ENCODE measurements around the gene GNA15. TPM values are rescaled to one million over a fixed set of nuclear protein-coding genes. Genes with fewer than 3 reads are reported as not detected.
A peak's percentile ranks its signal among the peaks of the same experiment; 100 is the strongest.

Gene GNA15
- total and polyA plus RNA-seq, 2 of the 8 experiments (the other 6 are each of a cell fraction or from before 2014, with no cell fraction given), result 0.26 to 0.45 TPM

GRCh38 chr19:3098141-3098514, 37.7 kb upstream of the GNA15 start:
- DNase-seq (ENCODE audit: low read depth in 1 of 2, low spot score in 2 of 2) (no peak), FAIRE-seq (no peak)
- Histone ChIP-seq H3K79me2 (ENCODE audit: control insufficient read depth in 1 of 2, insufficient read depth in 2 of 2, low read length in 2 of 2) (peaks cover 2 to 75% of the 10 kb centered on the region in 2 experiments; a peak in 3 of 4 replicates), H2BK20ac (ENCODE audit: low read length) (no peak overlapping the region), H2BK5ac (ENCODE audit: low read depth, low read length) (no peak overlapping the region), H4K8ac (ENCODE audit: extremely low read depth, insufficient read depth, low read length) (no peak overlapping the region), H3K27ac (ENCODE audit: low read depth, low read length) (no peak overlapping the region), H3K79me1 (ENCODE audit: low read depth, low read length) (peaks cover 8% of the 10 kb centered on the region), H4K91ac (replicated peaks; ENCODE audit: insufficient read length, low read length) (no peak overlapping the region), H3K9me3 (ENCODE audit: insufficient read depth in 2 of 2, low read depth in 1 of 2, low read length in 1 of 2) (no peaks in the 10 kb centered on the region), H3K27me3 (replicated peaks in 1 of 4; ENCODE audit: control insufficient read depth in 3 of 4, extremely low read depth in 1 of 4, insufficient read depth in 3 of 4, low read length in 3 of 4) (no peaks in the 10 kb centered on the region), H2AK5ac (ENCODE audit: low read depth, low read length) (no peak overlapping the region), H3K4me3 (ENCODE audit: extremely low read depth in 1 of 4, insufficient read depth in 2 of 4, low read depth in 3 of 4, low read length in 4 of 4) (no peak overlapping the region), H3K9ac (replicated peaks in 1 of 4; ENCODE audit: extremely low read depth in 1 of 4, low read depth in 3 of 4, low read length in 3 of 4) (no peak overlapping the region), H2BK120ac (replicated peaks; ENCODE audit: low read depth, low read length) (no peak overlapping the region), H2AFZ (ENCODE audit: low read length) (no peak overlapping the region), H4K5ac (ENCODE audit: insufficient read length, low read depth, low read length) (no peak overlapping the region), H3K23me2 (ENCODE audit: low read depth, low read length) (peaks cover 13% of the 10 kb centered on the region; the same call in 1 of the 2 replicates), H3K56ac (replicated peaks; ENCODE audit: insufficient read length, low read depth, low read length) (no peak overlapping the region), H3K18ac (ENCODE audit: extremely low read depth, low read length) (no peak overlapping the region), H3K4me1 (replicated peaks in 1 of 4; ENCODE audit: control insufficient read depth in 3 of 4, insufficient read depth in 4 of 4, low read length in 3 of 4) (peaks cover 3 to 18% (median 15%) of the 10 kb centered on the region in 4 experiments; a peak in 6 of 7 replicates), H2BK15ac (ENCODE audit: low read length) (no peak overlapping the region), H3K23ac (ENCODE audit: insufficient read length) (no peak overlapping the region), H2BK12ac (ENCODE audit: low read depth, low read length) (no peak overlapping the region), H3K36me3 (ENCODE audit: control insufficient read depth in 2 of 4, insufficient read depth in 4 of 4, low read length in 3 of 4) (no peaks in the 10 kb centered on the region), H3K4ac (replicated peaks; ENCODE audit: insufficient read length, low read depth, low read length) (no peak overlapping the region), H3K4me2 (ENCODE audit: insufficient read depth in 1 of 2, low read depth in 2 of 2, low read length in 2 of 2) (no peak overlapping the region), H3K14ac (ENCODE audit: insufficient read length) (no peak overlapping the region), H4K20me1 (replicated peaks in 1 of 2; ENCODE audit: control insufficient read depth in 1 of 2, insufficient read depth in 2 of 2, low read length in 2 of 2) (peaks cover 15 to 45% of the 10 kb centered on the region in 2 experiments)
- ChIA-PET POLR2A (ENCODE audit: partially characterized antibody) (interaction anchor here (1.8 kb wide), 2 partner anchors 8 to 19 kb away, joined by 3 to 6 read pairs; no protein-coding TSS in a partner anchor), CTCF (ENCODE audit: partially characterized antibody) (interaction anchor here (0.8 to 20.0 kb wide), 7 partner anchors 10 to 138 kb away, joined by 3 to 339 read pairs (median 6); no protein-coding TSS in a partner anchor)
- no peak for TF ChIP-seq JUND (IDR thresholded peaks at IDR 0.05; ENCODE audit: low read length)
- TF ChIP-seq, protein P1, sequence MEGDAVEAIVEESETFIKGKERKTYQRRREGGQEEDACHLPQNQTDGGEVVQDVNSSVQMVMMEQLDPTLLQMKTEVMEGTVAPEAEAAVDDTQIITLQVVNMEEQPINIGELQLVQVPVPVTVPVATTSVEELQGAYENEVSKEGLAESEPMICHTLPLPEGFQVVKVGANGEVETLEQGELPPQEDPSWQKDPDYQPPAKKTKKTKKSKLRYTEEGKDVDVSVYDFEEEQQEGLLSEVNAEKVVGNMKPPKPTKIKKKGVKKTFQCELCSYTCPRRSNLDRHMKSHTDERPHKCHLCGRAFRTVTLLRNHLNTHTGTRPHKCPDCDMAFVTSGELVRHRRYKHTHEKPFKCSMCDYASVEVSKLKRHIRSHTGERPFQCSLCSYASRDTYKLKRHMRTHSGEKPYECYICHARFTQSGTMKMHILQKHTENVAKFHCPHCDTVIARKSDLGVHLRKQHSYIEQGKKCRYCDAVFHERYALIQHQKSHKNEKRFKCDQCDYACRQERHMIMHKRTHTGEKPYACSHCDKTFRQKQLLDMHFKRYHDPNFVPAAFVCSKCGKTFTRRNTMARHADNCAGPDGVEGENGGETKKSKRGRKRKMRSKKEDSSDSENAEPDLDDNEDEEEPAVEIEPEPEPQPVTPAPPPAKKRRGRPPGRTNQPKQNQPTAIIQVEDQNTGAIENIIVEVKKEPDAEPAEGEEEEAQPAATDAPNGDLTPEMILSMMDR (IDR thresholded peaks at IDR 0.05; ENCODE audit: control extremely low read depth in 1 of 3, insufficient read depth in 1 of 3, low read depth in 1 of 3, low read length in 3 of 3), result peak in 2 of 3 experiments; percentile 1 to 5; a peak in 2 of 4 replicates
- WGBS, 2 experiments (ENCODE audit: extremely low coverage in 1 of 2, insufficient coverage in 1 of 2, insufficient read length in 1 of 2, insufficient replicate concordance in 2 of 2, low coverage in 1 of 2, low lambda C conversion rate in 2 of 2, missing lambda C conversion rate in 1 of 2), result 94% methylated on average over 18 of the region's 18 CpGs; no CpG with 5 or more reads in 1 of the 2 experiments
